GM19438 (cell line): ENCODE data around the gene CD8A.
"Not testable (repeated sequence)": the region's sequence is repeated elsewhere in the genome, so short reads cannot be mapped to it uniquely, and the experiment has no call there.

ENCODE experiments used
- ATAC-seq: cut with Tn5 transposase; IDR thresholded peaks from one replicate; pipeline ENCODE4 v1.9.1; 2021; ENCODE audit warnings: low read depth; ENCODE audit not compliant: unreplicated experiment

CD8A gene

GRCh38 chr2:86741889-86742498 lies 48.7 kb downstream of the CD8A start:
- not testable (repeated sequence) for ATAC-seq

GRCh38 chr2:86739889-86740288 lies 50.8 kb downstream of the CD8A start:
- ATAC-seq: not testable (repeated sequence)

- not testable (repeated sequence) for ATAC-seq
Measured at GRCh38 chr2:86739485-86739884, 51.2 kb downstream of the CD8A start.

- ATAC-seq: not testable (repeated sequence)
Measured at GRCh38 chr2:86734896-86735295, 55.8 kb downstream of the CD8A start.
